Hematopoietic multipotent progenitor cell treated with erythropoietin and hydrocortisone succinate and interleukin-3 and kit ligand, for 17 days (in vitro differentiated cells): ENCODE results near the gene GMDS.
A peak's percentile ranks its signal among the peaks of the same experiment; 100 is the strongest.

Experiments
- DNase-seq: peaks from one replicate; pipeline ENCODE4 v3.0.0-alpha.2; 2015; ENCODE audit warnings: low spot score

GMDS gene

GRCh38 chr6:2245103-2245876 is at the start of gene GMDS:
Gene GMDS (minus strand): TSS chr6:2245605.
- DNase-seq, result peak; percentile 88

DNA sequence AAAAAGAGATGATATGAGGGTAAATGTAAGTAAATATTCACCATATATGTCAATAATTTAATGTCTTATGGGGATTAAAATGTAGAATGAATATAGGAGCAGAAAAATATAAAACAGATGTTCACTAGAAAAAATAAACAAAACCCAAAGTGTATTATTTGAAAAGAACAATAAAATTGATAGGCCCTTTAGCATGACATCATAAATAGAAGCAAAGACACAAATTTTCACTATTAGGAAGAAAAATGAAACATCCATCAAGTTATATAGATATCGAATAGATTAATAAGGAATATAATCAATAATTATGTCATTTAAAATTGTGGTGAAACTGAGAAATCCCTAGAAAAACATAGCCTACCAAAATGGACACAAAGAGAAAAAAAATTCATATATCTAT is 40.1 kb upstream of the GMDS start:
- DNase-seq, result no peak

DNA sequence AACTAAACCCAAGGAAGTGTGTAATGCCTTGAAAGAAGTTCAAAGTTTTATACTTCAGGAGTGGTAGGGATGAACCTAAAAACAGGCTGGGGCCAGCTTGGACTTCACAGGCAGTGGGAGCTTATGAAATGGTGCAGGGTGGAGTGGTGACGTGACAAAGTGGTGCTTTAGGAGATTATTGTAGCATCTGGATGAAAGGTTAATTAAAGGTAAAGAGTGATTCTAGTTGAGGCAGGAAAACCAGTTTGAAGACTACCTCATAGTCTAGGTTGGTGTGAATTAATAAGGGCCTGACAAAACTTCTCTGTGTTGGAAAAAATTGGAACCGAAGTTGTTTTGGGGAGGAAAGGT is 30.5 kb upstream of the GMDS start:
- no peak for DNase-seq

GRCh38 chr6:2274981-2275891 is 29.8 kb upstream of the GMDS start:
- DNase-seq, result no peak

DNA sequence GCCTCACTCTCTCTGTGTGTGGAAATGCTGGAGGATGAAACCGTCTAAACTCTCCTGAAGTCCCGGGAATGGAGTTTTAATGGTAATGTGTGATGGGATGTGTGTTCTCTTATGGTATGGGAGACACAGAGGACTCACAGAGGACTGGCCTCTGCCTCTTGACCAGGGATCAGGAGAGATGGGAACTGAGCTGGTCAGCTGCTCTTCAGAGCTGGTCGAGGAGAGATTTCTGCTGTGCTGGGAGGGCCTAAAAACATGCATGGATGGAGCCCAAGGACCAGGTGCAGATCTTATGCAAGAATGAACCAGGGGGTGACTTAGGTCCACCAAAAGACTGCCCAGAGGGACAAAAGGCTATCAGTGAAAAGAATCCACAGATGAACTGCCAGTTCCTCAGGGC is 27.3 kb upstream of the GMDS start:
- no peak for DNase-seq

DNA sequence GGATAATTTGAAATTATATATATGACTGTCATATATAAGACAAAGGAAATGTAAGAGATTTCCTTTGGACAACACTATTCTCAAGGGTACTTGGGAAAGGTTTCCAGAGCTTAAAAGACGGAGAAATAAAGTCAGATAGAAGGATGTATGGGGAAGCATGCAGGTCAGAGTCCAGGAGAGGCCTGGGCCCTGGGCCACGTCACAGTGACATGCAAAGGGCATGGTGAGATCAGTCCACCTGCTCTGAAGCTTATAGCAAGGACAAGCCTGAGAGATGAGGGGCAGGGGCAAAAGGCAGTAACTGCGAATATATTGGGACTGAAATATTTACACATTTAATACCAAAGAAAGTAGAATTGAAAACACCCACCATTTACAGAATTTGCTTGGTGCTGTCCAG is 24.6 kb upstream of the GMDS start:
- DNase-seq, result no peak

DNA sequence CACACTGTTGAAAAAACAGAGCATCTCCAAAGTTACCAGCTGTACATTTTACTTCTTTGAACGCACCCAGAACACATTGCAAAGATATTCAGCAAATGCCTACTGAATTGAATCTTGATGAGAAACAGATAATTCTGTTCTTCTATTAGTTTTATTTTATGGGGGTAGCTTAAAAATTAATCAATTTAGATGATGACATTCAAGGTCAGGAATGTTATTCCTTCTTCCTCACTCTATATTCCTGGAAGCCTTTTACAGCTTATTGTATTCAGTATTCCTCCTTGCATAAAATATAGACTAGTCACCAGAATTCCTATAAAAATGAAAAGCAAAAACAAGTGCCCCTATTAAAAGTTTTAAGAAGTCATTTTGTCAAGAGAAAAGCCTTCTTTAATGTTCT is 21.4 kb upstream of the GMDS start:
- no peak for DNase-seq

GRCh38 chr6:2266031-2266795 is 20.8 kb upstream of the GMDS start:
- DNase-seq, result no peak

DNA sequence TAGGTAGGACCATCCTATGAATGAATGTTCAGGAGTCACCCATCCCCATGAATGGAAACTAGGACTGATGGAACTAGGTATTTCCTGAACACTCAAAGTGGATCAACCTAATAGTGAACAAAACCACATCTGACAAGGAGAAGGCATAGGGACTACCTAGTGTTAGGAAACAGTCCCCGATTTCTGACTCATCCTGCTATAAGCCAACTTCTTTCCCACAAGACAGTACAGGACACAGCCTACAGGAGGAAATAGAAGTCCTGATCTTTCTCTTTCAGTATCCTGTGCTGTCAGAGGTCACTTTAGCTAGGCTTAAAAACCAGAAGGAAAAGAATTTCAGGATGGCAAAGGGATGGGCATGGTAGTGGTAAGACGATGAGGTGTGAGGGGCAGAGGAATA is 19.5 kb upstream of the GMDS start:
- no peak for DNase-seq

DNA sequence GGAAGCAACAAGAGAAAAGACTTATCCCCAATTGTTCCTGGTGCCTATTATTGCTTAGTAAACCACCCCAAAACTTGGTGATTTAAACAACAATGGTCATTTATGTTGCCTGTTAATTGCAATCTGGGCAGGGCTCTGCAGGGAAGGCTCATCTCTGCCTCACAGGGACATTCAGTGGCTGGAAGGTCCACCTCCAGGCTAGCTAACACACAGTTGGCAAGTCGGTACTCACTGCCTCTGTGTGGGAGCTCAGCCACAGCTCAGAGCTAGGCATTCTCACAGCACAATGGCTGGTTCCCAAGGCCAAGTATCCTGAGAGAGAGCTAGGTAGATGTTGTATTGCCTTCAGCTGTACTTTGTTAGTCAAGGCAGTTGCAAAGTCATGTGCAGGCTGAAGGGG is 18.5 kb upstream of the GMDS start:
- DNase-seq, result no peak

DNA sequence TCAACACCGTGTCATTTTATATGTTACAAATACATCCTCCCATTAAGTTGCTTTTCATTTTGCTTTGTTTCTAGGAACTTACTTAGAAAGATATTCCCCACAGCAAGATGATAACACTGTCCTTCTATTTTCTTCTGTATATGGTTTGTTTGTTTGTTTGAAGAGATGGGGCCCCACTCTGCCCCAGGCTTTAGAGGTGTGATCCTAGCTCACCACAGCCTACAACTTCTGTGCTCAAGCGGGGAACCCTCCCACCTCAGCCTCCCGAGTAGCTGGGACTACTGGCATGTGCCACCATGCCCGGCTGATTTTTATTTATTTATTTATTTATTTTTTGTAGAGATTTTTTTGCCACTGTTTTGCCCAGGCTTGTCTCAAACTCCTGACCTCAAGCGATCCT is 14.2 kb upstream of the GMDS start:
- no peak for DNase-seq

- no peak for DNase-seq
Measured at GRCh38 chr6:2259002-2259494, 13.6 kb upstream of the GMDS start.

GRCh38 chr6:2258112-2258511 is 12.7 kb upstream of the GMDS start:
- no peak for DNase-seq

DNA sequence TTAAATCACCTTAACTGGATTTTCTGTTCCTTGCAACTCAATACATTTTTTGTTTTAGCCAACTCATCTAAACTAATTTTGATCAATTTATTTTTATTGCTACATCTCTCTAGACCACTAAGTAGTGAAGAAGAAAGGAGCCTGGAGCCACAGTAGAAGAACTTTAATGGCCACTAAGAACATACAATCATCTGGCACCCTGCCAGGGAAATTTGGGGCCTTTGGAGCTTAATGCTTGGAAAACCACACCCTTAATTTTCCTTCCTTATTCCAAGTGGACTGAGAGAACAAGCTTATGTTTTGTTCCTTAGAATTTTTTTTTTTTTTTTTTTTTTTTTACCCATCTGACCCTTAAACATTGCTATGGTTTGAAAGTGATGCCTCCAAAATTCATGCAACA is 12.0 kb upstream of the GMDS start:
- DNase-seq, result no peak

- no peak for DNase-seq
Measured at GRCh38 chr6:2254747-2255146, 9.3 kb upstream of the GMDS start.

GRCh38 chr6:2249126-2249525 is 3.7 kb upstream of the GMDS start:
- DNase-seq, result no peak

GRCh38 chr6:2247664-2248063 is 2.3 kb upstream of the GMDS start:
- DNase-seq, result no peak

GRCh38 chr6:2245877-2246863 is 765 bp upstream of the GMDS start:
- peak; percentile 73 for DNase-seq

- DNase-seq, result no peak
Measured at GRCh38 chr6:2244261-2245102, 923 bp downstream of the GMDS start.

- DNase-seq, result no peak
Measured at GRCh38 chr6:2242311-2242710, 3.1 kb downstream of the GMDS start.
